ENCODE data around the gene PITPNC1.

Gene PITPNC1

GRCh38 chr17:67518876-67519275, 141.8 kb downstream of the PITPNC1 start:
- DNase-seq, result peak; percentile 74

DNA sequence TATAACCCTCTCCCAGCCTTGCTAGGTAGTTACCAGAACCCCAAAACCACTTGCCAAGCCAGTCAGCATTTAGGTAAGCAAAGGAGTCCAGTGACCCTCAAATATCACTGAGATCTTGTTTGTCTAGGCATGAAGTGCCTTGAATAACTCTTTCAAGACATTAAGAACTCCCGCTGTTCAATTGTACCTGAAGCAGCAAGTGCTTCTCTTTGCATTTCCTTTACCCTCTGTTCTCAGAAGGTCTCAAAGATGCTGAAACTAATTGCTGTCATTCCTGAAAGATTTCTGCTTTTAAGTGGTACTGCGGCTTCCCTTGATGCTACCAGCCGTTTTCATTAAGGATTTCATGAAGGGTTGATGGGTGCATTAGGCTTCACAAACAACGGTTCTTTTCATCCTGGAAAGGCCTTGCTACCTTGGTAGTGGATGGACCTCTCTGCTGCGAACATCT, 142.7 kb downstream of the PITPNC1 start:
- DNase-seq, result no peak

- DNase-seq, result peak; percentile 60
Observed at GRCh38 chr17:67520252-67520906, 143.3 kb downstream of the PITPNC1 start.

DNA sequence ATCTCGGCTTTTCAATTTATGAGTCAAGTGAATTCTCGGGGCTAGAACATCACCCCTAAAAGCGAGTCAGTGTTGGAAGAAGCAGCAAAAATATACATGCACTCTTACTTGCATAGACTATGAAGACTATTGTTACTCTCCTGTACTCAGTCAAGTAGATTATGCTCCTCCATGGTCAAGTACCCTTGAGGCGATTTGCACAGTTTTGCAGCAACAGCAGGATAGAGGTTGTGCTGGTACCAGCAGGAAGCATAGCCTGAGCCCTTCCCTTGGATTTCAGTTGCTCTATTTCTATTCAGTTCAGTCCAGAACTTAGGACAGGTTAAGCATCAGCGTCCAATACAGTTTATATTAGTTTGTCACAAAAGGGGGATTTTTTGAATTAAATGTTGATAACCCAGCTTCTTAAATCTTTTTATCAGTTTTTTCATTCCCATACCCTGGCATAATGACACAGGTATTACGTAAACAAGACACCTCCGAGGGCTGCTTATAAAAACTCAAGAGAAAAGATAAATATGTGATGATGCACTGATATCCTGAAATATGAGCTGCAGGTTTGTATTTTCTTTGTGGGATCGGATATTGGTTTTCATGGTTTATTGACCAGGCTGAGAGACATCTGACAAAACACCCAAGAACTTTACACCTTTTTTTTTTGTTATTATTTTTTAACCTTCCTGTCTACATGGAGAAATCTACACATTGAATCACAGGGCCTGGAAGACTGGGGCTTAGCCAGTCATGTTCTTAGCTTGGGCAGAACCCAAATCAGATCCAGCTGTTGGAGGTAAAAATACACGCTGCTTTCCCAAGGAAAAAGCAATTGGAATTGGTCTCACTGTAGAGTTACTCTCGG, 144.1 kb downstream of the PITPNC1 start:
- peak; percentile 61 for DNase-seq

- no peak for DNase-seq
Observed at GRCh38 chr17:67521775-67522069, 144.6 kb downstream of the PITPNC1 start.

DNA sequence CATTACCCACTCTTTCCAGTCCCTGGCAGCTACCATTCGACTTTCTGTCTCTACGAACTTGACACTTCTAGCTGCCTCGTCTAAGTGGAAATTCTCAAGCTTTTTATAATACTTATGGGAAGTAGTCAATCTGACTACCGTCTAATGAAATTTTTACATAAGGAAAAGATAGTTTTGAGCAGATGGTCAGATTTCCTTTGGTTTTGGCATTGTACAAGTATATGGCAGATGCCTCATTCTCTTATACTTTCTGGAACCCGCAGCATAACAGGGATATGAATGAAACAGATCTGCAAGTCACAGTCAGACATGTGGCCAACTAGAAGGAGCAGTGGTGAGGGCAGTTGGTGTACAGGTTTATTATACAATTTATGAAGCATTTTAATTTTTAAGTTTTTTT, 146.0 kb downstream of the PITPNC1 start:
- no peak for DNase-seq

DNA sequence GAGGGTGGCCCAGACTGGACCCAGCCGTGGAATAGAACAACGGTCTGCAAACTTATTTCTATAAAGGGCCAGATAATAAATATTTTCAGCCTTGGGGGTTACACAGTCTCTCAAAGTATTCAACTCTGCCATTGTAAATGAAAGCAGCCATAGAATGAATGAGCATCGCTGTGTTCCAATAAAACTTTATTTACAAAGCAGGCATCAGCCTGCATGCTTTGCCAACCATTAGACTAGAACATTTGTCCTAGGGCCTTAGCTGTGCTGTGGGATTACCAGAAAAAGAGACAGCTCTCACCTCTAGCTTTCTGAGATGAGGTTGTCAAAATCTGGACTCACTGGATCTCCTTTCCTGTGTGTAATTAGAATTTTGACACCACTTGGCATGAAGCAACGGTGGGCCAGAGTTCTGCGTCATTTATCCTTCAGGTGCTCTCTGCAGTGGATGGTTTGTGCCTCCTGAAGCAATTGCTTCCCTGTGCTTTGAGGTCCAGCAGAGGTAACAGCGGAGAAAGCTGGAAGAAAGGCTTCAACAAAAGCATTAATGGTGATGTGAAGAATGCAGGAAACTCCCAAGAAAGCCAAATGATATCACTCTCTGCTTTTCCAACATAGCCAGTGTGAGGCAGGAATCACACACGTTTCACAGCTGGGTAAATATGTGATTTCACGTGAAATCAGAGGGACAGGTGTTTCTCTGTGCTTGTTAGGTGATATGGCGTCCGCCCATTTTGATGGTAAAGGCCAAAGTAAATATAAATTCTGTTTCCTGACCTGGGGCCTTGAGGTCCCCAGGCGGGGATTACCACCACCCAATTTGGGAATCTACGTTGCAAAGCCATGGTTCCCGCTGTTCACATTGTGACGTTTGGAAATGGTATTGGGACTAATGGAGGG, 148.4 kb downstream of the PITPNC1 start:
- no peak for DNase-seq

DNA sequence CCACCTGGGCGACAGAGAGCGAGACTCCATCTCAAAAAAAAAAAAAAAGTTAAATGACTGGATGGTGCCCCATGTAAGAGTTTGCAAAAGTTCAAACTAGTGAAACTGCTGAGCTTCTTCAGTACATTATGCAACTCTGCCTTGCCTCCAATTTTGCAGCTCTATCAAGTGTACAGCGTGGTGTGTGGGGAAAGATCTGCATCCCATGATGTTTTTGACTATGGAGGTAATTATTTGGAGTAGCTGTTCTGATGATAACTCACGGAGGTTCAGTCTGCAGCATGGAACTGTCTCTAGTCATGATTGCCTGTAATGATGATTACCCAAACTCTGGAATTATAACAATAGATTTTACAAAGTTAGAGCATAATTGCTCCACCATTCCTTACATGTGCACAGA, 149.6 kb downstream of the PITPNC1 start:
- DNase-seq, result no peak

- peak; percentile 86 for DNase-seq
Observed at GRCh38 chr17:67528751-67529436, 151.8 kb downstream of the PITPNC1 start.

- DNase-seq, result no peak
Observed at GRCh38 chr17:67531291-67531690, 154.2 kb downstream of the PITPNC1 start.

GRCh38 chr17:67532326-67532871, 155.3 kb downstream of the PITPNC1 start:
- no peak for DNase-seq

GRCh38 chr17:67534941-67535340, 157.9 kb downstream of the PITPNC1 start:
- no peak for DNase-seq

GRCh38 chr17:67542219-67543114, 165.4 kb downstream of the PITPNC1 start:
- DNase-seq, result no peak

GRCh38 chr17:67544364-67544955, 167.4 kb downstream of the PITPNC1 start:
- no peak for DNase-seq

DNA sequence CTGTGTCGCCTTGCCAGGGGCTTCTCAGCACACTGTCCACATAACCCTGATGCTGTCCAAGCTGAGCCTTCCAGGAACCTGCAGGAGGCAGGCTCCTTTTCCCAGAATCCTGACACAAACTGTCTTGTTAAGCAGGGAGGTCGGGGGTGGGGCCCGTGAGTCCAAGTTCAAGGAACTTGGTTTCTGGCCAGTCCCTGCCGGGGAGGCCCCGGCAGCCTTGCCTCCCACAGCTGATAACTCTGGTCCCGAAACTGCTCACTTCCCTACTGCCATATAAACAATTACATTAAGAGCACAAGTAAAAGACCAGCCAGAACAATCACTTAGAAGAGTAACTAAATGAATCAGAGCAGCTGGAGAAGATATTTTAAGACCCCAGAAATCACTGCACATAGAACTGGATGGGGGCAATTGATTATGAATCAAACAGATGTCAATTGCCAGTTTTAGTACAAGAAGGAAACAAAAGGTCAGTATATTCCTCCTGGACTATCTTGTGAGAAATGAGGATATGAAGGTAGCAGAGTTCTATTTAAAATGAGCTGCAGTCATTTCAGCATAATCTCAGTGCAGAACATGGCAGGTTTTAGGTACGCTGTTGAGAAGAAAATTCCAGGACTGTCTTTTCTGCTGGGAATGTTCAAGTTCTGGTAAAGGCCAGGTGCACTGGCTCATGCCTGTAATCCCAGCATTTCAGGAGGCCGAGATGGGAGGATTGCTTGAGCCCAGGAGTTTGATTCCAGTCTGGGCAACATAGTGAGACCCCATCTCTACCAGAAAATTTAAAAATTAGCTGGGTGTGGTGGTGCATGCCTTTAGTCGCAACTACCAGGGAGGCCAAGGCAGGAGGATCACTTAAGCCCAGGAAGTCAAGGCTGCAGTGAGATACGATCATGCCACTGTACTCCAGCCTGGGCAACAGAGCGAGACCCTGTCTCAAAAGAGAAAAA, 169.8 kb downstream of the PITPNC1 start:
- DNase-seq, result peak; percentile 22

GRCh38 chr17:67548693-67549092, 171.6 kb downstream of the PITPNC1 start:
- no peak for DNase-seq

DNA sequence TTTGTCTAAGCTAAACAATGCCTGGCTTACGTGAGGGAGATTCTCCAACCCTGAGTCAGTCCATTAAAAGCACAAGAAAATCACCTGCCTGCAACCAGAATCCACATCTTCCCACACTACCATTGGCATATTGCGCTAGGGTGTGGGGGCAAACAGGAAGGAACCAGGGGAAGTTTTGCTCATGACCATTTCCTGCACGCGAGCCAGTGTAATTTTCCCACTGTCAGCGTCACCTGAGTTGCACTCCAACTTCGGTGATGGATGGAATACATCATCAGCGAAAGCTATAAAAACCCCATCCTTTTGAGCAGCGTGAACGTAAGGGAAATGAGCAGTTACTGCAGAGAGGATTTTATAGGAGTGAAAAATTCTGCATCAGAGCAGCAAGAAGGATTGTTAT, 172.7 kb downstream of the PITPNC1 start:
- no peak for DNase-seq

DNA sequence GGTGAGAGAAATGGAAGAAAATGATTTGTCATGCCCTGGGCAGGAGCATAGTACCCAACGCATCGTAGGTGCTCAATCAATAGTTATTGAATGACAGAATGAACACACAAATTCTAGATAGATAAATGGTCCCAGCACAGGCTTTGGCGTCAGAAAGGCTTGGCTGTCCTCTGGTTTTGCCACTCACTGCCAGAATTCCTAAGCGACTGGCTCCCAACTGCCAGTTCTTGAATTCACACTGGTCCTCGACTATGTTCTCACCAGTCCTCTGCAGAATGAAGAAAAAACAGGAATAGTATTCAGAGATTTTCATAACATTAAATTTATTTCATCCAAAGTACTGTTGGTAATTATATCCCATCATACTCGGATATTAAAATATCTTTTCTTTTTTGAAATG, 177.6 kb downstream of the PITPNC1 start:
- no peak for DNase-seq

- DNase-seq, result no peak
Observed at GRCh38 chr17:67555855-67556254, 178.8 kb downstream of the PITPNC1 start.

Data from fibroblast of skin of abdomen (primary cell).